ENCODE results near the gene KIN.

DNA sequence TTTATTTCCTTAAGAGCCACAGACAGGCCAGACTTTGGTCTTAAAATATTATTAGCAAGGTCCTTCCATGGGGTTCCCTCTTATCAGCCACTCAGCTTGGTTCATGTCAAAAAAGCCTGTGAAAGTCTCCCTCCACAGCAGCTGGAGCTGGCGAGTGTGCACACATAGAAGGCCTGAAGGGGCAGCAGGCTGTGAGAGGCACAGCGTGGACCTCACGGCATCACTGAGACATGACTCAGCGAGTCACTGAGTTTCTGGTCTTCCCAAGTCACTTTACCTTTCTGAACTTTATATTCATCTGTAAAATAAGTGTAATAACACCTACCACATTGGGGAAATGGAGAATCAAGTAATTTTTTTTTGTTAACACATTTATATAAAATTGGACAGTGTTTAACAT, 39.2 kb upstream of the KIN start:
- TF ChIP-seq CTCF (conservative IDR thresholded peaks at IDR 0.05), result no peak
- no peak for TF ChIP-seq ZFX (IDR thresholded peaks at IDR 0.05)

Data from C4-2B (cell line).